Colon (tissue), 2 donors: ENCODE results near the gene ZFTA.

Experiments used
- FAIRE-seq: peaks from 2 replicates; lab custom pipeline; 2012; peaks lifted over from hg19 to GRCh38; lab: Jason Lieb, UNC
- donor health status: control.
- donor health status: control.

The ZFTA gene

DNA sequence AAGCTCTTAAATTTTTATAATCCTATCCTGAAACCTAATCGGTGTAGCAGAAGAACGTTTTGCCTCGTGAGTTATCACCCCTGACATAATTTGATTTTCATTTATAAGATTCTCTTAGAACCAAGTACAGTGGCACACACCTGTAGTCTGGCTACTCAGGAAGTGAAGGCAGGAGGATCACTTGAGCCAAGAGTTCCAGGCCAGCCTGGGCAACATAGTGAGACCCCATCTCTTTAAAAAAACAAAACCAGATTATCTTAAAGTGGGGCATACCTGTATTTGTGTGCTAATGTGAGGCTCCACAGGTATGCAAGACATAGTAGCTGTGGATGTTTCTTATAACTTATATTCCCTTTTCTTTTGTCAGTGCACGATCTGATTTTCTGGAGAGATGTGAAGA lies 19.0 kb downstream of the ZFTA start:
- no peak for FAIRE-seq

DNA sequence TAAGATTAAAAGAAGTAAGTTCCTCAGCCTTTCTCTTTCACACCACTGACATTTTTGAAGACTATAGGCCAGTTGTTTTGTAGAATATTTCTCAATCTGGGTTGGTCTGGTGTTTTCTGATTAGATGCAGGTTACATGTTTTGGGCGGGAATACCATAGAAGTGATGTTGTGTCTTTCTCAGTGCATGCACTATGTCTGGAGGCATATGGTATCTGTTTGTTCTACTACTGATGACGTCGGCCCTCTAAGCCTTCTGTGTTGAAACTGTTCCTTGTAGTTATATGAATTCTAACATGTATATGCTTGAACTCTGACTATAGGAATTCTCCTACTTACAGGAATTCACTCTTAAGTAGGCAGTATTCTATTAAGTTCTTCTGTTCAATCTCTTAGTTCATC lies 21.6 kb downstream of the ZFTA start:
- no peak for FAIRE-seq

DNA sequence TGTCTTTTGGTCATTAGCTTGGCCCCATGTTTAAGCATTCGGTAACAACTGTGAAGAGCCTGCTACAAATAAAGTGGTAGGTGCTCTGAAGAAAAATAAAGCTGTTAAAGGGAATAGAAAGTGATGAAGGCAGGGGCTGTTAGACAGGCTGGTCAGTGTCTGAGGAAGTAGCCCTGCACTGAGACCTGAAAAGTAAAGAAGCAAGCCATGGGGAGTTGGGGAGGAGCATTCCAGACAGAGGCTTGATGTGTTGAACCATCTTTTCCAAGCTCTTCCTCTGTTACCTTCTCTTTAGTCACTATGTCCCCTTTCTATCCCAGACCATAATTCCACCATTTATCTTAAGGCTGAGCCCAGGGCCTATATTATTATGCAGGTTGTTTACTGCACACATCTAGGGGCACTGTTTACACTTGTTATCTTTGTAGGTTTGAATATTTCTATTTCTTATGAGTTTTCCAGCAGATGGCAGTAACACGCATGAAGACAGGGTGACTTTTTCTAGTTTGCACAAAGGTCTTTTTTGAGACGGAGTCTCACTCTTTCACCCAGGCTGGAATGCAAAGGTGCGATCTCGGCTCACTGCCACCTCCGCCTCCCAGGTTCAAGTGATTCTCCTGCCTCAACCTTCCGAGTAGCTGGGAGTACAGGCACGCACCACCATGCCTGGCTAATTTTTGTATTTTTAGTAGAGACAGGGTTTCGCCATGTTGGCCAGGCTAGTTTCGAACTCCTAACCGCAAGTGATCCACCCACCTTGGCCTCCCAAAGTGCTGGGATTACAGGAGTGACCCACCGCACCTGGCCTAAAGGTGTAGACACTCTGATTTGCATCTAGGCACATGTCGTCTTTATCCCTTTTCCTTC lies 23.0 kb downstream of the ZFTA start:
- FAIRE-seq = no peak

DNA sequence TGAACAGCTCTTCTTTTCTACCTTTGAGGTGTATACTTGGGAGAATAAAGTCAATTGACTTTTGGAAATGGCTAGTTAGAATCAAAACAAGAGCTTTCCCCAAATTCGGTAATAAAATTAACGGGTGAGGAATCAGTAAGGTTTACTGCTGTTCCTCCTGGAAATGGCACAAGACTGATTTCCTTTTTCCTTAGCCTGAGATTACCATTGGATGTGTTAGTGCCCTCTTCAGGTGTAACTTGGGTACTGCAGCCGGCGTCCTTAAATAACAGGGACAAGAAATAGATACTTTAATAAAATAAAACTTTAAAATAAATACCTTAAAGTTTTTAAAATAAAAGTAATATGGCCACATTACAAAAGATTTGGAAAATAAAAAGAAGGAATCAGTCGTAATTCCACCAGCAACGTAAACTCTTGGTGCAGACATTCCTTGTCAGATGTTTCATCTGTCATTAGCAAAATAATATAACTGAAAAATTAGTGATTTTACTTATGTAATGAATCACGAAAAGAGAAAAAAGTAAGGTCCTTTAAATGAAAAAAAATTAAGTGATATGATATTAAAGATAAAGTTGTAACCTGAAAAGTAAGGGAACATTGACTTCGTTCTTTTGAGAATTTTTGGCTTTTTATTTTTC lies 29.7 kb downstream of the ZFTA start:
- FAIRE-seq = no peak

DNA sequence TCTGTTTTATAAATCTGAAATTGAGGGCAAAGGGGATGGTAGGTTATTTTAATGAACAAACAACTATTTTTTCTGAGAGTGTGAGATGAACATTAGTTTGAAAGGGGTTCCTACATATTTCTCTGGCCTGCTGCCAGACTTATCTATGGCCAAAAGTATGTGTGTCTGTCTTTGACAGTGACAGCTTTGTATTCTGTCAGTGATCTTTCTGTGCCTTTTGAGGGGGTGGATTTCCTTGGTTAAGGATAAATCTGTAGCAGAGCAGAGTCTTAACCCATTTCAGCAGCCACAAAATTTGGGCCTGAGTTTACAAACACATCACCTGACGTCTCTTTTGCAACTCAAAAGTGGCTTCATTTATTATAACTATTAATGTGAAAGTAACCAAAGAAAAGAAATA lies 30.9 kb downstream of the ZFTA start:
- no peak for FAIRE-seq

DNA sequence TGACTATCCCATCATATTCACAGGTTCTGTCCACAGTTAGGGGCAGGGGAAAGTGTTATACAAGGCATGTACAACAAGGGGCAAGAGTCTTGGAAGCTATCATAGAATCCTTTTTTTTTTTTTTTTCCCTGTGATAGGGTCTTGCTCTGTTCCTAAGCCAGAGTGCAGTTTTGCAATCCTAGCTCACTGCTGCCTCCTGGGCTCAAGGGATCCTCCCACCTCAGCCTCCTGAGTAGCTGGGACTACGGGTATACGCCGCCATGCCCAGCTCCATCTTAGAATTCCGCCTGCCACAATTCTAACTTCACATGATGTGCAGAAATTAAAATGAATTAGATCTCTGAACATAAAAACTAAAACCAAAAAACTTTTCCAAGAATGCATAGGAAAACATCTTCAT lies 31.7 kb downstream of the ZFTA start:
- no peak for FAIRE-seq

DNA sequence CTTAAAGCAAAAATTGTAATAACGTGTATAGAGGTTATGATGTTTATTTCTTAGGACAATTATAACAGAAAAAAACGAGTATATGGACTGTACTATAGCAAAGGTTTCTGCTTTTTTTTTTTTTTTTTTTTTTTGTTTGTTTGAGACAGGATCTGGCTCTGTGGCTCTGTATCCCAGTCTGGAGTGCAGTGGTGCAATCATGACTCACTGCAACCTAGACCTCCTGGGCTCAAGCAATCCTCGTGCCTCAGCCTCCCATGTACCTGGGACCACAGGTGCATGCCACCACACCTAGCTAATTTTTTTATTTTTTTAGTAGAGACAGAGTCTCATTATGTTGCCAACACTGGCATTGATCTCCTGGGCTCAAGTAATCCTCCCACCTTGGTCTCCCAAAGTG lies 39.2 kb downstream of the ZFTA start:
- no peak for FAIRE-seq

DNA sequence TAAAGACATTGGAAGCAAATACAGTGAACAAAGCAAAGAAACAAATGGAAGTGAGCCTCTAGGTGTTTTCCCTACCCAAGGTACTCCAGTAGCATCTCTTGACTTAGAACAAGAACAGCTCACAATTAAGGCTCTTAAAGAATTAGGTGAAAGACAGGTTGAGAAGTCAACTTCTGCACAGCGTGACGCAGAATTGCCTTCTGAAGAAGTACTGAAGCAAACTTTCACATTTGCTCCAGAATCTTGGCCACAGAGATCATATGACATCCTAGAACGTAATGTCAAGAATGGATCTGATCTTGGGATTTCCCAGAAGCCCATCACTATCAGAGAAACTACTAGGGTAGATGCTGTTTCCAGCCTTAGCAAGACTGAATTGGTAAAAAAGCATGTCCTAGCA lies 48.0 kb downstream of the ZFTA start:
- FAIRE-seq = no peak

DNA sequence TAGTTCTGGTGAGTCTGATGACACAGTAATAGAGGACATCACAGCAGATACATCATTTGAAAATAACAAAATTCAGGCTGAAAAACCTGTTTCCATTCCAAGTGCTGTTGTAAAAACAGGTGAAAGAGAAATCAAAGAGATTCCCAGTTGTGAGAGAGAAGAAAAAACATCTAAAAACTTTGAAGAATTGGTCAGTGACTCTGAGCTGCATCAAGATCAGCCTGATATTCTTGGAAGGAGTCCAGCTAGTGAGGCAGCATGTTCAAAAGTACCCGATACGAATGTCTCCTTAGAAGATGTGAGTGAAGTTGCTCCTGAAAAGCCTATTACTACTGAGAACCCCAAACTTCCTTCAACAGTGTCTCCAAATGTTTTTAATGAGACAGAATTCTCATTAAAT lies 48.6 kb downstream of the ZFTA start:
- FAIRE-seq = no peak

DNA sequence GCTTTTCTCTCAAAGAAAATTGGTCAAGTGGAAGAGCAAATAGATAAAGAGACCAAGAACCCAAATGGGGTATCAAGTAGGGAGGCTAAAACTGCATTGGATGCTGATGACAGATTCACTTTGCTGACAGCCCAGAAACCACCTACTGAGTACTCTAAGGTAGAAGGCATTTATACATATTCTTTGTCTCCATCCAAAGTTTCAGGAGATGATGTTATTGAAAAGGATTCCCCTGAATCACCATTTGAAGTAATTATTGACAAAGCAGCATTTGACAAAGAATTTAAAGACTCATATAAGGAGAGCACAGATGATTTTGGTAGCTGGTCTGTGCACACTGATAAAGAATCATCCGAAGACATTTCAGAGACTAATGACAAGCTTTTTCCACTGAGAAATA lies 49.6 kb downstream of the ZFTA start:
- FAIRE-seq = no peak
